ENCODE results near the gene ORM2.

The ORM2 gene

GRCh38 chr9:114367772-114368569, 38.3 kb downstream of the ORM2 start:
- TF ChIP-seq, protein P1, sequence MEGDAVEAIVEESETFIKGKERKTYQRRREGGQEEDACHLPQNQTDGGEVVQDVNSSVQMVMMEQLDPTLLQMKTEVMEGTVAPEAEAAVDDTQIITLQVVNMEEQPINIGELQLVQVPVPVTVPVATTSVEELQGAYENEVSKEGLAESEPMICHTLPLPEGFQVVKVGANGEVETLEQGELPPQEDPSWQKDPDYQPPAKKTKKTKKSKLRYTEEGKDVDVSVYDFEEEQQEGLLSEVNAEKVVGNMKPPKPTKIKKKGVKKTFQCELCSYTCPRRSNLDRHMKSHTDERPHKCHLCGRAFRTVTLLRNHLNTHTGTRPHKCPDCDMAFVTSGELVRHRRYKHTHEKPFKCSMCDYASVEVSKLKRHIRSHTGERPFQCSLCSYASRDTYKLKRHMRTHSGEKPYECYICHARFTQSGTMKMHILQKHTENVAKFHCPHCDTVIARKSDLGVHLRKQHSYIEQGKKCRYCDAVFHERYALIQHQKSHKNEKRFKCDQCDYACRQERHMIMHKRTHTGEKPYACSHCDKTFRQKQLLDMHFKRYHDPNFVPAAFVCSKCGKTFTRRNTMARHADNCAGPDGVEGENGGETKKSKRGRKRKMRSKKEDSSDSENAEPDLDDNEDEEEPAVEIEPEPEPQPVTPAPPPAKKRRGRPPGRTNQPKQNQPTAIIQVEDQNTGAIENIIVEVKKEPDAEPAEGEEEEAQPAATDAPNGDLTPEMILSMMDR (IDR thresholded peaks at IDR 0.05): no peak
- Mint-ChIP-seq H3K27ac (no peak overlapping the region), H3K4me3 (no peak overlapping the region), H3K4me1 (peaks cover 31% of the 10 kb centered on the region), H3K36me3 (ENCODE audit: low read depth) (peaks cover 18% of the 10 kb centered on the region), H3K27me3 (ENCODE audit: low read depth, poor library complexity) (no peaks in the 10 kb centered on the region), H3K9me3 (no peaks in the 10 kb centered on the region)
- DNase-seq: no peak

DNA sequence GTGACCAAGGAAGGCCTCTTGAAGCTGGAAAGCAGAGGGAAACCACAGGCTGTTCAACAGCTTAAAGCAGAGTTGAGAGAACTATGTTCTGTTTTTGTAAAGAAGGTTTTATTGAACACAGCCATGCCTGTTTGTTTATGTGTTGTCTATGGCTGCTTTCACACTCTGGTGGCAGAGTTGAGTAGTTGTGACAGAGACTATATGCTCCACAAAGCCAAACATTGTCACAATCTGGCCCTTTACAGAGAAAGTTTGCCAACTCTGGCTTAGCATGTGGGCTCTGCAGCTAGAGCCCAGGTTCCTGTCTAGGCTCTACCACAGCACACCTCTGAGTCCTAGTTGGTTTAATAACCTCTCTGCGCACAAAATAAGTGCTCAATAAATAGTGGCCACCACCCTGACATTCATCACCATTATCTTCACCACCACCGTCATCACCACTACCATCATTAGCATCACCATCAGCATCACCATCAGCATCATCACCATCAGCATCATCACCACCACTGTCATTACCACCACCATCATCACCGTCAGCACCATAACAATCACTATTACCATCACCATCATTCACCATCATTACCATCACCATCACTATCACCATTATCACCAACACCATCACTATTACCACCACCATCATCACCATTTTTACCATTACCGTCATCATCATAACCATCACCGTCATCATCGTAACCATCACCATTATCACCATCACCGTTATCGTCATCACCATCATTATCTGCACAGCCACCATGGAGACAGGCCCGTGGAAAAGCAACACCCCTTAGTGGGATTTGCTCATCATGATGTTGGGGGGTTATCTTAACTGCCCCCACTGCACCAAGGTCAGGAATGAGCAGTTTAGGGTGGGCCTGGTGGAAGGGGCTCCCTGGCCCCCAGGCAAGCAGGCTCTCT, 39.8 kb downstream of the ORM2 start:
- no peak overlapping the region for H3K4me3 Mint-ChIP-seq
- peaks cover 41% of the 10 kb centered on the region for H3K4me1 Mint-ChIP-seq
- H3K27ac Mint-ChIP-seq: peak overlapping the region; percentile 0

DNA sequence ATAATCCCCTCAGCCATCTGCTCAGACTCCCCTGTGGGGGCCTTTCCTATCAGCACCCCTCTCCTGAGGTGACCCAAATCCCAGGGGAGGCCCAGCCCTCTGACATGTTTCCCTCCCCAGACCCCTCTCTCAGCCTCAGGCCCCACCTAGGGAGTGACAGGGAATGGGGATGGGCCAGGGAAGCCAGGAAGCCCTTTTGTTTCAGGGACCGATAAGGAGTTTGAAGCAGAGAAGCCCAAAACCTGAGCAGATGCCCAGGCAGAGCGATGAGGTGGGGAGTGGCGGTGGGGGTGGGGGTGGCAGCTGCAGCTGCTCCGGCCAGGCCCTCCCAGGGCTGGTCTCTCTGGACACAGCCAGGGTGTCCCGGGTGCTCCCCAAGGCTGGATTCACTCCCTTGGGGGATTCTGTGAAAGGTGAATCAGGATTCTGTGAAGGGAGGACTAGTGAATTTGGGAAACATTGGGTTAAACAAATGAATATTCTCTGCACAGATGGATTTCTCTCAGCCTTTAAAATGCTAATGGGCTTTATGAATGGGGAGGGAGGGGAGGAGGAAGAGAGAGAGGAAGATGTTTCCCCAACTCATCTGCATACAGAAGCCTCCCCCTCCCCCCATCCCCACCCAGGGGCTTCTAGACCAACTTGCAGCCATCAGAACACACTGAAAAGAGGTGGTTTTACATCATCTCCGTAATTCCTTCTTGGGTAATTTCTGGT, 40.7 kb downstream of the ORM2 start:
- Mint-ChIP-seq H3K27me3 (ENCODE audit: low read depth, poor library complexity) (no peaks in the 10 kb centered on the region), H3K27ac (no peak overlapping the region), H3K9me3 (no peaks in the 10 kb centered on the region), H3K36me3 (ENCODE audit: low read depth) (peaks cover 10% of the 10 kb centered on the region), H3K4me3 (no peak overlapping the region), H3K4me1 (peaks cover 40% of the 10 kb centered on the region)
- TF ChIP-seq, protein P1 (IDR thresholded peaks at IDR 0.05): no peak
- DNase-seq: no peak

More for the DNA sequence above, 39.8 kb downstream of the ORM2 start:
- Mint-ChIP-seq H3K27me3 (ENCODE audit: low read depth, poor library complexity) (no peaks in the 10 kb centered on the region), H3K36me3 (ENCODE audit: low read depth) (peaks cover 14% of the 10 kb centered on the region), H3K9me3 (no peaks in the 10 kb centered on the region)
- no peak for DNase-seq
- TF ChIP-seq, protein P1 (IDR thresholded peaks at IDR 0.05): no peak

GRCh38 chr9:114370968-114371320, 41.3 kb downstream of the ORM2 start:
- Mint-ChIP-seq H3K4me1 (peaks cover 40% of the 10 kb centered on the region), H3K27ac (no peak overlapping the region), H3K36me3 (ENCODE audit: low read depth) (peaks cover 10% of the 10 kb centered on the region), H3K9me3 (no peaks in the 10 kb centered on the region), H3K27me3 (ENCODE audit: low read depth, poor library complexity) (no peaks in the 10 kb centered on the region), H3K4me3 (no peak overlapping the region)
- TF ChIP-seq, protein P1 (IDR thresholded peaks at IDR 0.05): no peak
- DNase-seq: no peak

DNA sequence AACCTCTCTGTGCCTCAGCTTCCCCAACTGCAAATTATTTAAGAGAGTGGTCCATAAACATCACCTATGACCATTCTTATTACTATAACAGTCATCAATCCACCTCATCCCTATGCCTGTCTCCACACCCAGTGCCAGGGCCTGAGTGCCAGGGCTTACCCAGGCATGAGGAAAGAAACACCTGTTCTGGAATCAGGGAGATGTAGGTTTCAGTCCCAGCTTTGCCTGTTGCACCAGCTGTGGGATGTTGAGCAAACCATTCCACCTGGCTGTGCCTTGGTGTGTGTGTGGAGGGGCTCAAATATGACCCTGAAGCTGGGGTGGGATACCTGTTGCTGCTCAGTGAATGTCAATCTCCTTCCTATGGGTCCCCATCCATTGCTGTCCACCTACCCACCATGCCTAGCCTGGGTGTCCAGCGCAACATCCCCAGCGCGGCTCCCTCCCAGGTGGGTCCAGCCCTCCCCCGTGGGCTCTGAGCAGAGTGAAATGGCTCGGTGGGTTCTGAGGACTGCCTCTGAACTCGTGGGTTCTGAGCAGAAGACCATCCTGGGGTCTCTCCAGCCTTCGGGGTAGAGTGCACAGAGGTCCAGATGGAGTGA, 41.8 kb downstream of the ORM2 start:
- Mint-ChIP-seq H3K4me3 (no peak overlapping the region), H3K27me3 (ENCODE audit: low read depth, poor library complexity) (no peaks in the 10 kb centered on the region), H3K9me3 (no peaks in the 10 kb centered on the region), H3K36me3 (ENCODE audit: low read depth) (peaks cover 10% of the 10 kb centered on the region), H3K4me1 (peaks cover 40% of the 10 kb centered on the region), H3K27ac (no peak overlapping the region)
- DNase-seq: no peak
- TF ChIP-seq, protein P1 (IDR thresholded peaks at IDR 0.05): no peak
